GM12878 (cell line): ENCODE data around the gene TSSK3. TPM values are rescaled to one million over a fixed set of nuclear protein-coding genes. Genes with fewer than 3 reads are reported as not detected.
A peak's percentile ranks its signal among the peaks of the same experiment; 100 is the strongest.

Experiments used
- BHLHE40 ChIP-seq, 2 experiments: fragments of 450-650 bp in 1 of 2; IDR thresholded peaks; 2 replicates each; pipeline ENCODE4 v1.6.1; 2011 to 2017; ENCODE audit warnings: low read depth in 2 of 2, borderline replicate concordance in 1 of 2, improper control_type of control experiment in 1 of 2, low read length in 1 of 2, mild to moderate bottlenecking in 1 of 2
- EGR1 ChIP-seq, 2 experiments: IDR thresholded peaks; 1 replicate in 1 of 2; 2 replicates in 1 of 2; pipeline ENCODE4 v1.6.1; 2011 to 2012; ENCODE audit warnings: low read depth in 2 of 2, low read length in 2 of 2, borderline replicate concordance in 1 of 2, mild to moderate bottlenecking in 1 of 2, moderate library complexity in 1 of 2
- FOS ChIP-seq: IDR thresholded peaks from 3 replicates; pipeline ENCODE4 v1.6.1; 2011; ENCODE audit warnings: borderline replicate concordance; ENCODE audit not compliant: insufficient read length; ENCODE audit errors: extremely low read depth
- GATAD2B ChIP-seq: fragments of 450-650 bp; conservative IDR thresholded peaks from 2 replicates; pipeline ENCODE4 v1.6.1; 2017; ENCODE audit warnings: low read depth, mild to moderate bottlenecking, moderate library complexity
- HDGF ChIP-seq: fragments of 450-650 bp; IDR thresholded peaks from 2 replicates; pipeline ENCODE4 v1.6.1; 2016; ENCODE audit warnings: antibody characterized with exemption
- KAT2A ChIP-seq: conservative IDR thresholded peaks from 2 replicates; pipeline ENCODE4 v1.6.1; 2011; ENCODE audit warnings: low read depth, low read length; ENCODE audit not compliant: control insufficient read depth
- LARP7 ChIP-seq: fragments of 450-650 bp; IDR thresholded peaks from 2 replicates; pipeline ENCODE4 v1.6.1; 2017; ENCODE audit warnings: mild to moderate bottlenecking
- MTA3 ChIP-seq: IDR thresholded peaks from 2 replicates; pipeline ENCODE4 v1.6.1; 2012; ENCODE audit warnings: low read length, inconsistent platforms, borderline replicate concordance
- MYB ChIP-seq: fragments of 150-350 bp; IDR thresholded peaks from 2 replicates; pipeline ENCODE4 v1.6.1; 2014; ENCODE audit warnings: mild to moderate bottlenecking, low read depth, low read length, borderline replicate concordance
- NFYA ChIP-seq: IDR thresholded peaks from 2 replicates; pipeline ENCODE4 v1.6.1; 2011; ENCODE audit warnings: low read depth, mild to moderate bottlenecking, low read length, improper control_type of control experiment, borderline replicate concordance
- NRF1 ChIP-seq: conservative IDR thresholded peaks from 2 replicates; pipeline ENCODE4 v1.6.1; 2011; ENCODE audit warnings: mild to moderate bottlenecking, low read depth, low read length, improper control_type of control experiment
- PAX8 ChIP-seq: fragments of 450-650 bp; IDR thresholded peaks from 2 replicates; pipeline ENCODE4 v1.6.1; 2017; ENCODE audit warnings: mild to moderate bottlenecking, moderate library complexity
- RB1 ChIP-seq: fragments of 450-650 bp; formaldehyde crosslinking; IDR thresholded peaks from 2 replicates; pipeline ENCODE4 v1.6.1; 2017; ENCODE audit warnings: mild to moderate bottlenecking, borderline replicate concordance
- RFX5 ChIP-seq: IDR thresholded peaks from 2 replicates; pipeline ENCODE4 v1.6.1; 2011; ENCODE audit warnings: low read depth, low read length, improper control_type of control experiment
- SIX5 ChIP-seq: IDR thresholded peaks from 2 replicates; pipeline ENCODE4 v1.6.1; 2011; ENCODE audit warnings: mild to moderate bottlenecking, low read depth, low read length, moderate library complexity; ENCODE audit not compliant: severe bottlenecking
- STAT1 ChIP-seq: fragments of 450-650 bp; conservative IDR thresholded peaks from 2 replicates; pipeline ENCODE4 v1.6.1; 2014; ENCODE audit warnings: antibody characterized with exemption, mild to moderate bottlenecking
- TCF7 ChIP-seq: IDR thresholded peaks from 2 replicates; pipeline ENCODE4 v1.6.1; 2014; ENCODE audit warnings: antibody characterized with exemption, borderline replicate concordance
- WRNIP1 ChIP-seq: IDR thresholded peaks from 2 replicates; pipeline ENCODE4 v1.6.1; 2011; ENCODE audit warnings: low read depth, low read length, improper control_type of control experiment, borderline replicate concordance
- ZNF207 ChIP-seq: fragments of 450-650 bp; IDR thresholded peaks from 2 replicates; pipeline ENCODE4 v1.6.1; 2014; ENCODE audit warnings: antibody characterized with exemption, mild to moderate bottlenecking, borderline replicate concordance
- ZNF24 ChIP-seq: fragments of 450-650 bp; IDR thresholded peaks from 2 replicates; pipeline ENCODE4 v1.6.1; 2017; ENCODE audit warnings: antibody characterized with exemption, mild to moderate bottlenecking
- polyA plus RNA-seq, 11 experiments: library from polyadenylated mRNA; depleted of rRNA in 4 of 11; unstranded in 6 of 11; stranded (reverse) in 5 of 11; fragments of >200 nt; fragmentation: Nextera tagmentation in 4 of 11; fragmentation: Illumina TruSeq in 1 of 11; extraction: Ambion mirVana in 4 of 11; extraction: Trizol in 1 of 11; gene quantifications; 1 replicate in 1 of 11; 2 replicates in 10 of 11; pipeline versions ENCODE4 v1.2.1 to v1.2.3, GENCODE V29; 2011 to 2016; ENCODE audit warnings: inconsistent platforms in 2 of 11, missing spikeins in 2 of 11, low read depth in 1 of 11
- total RNA-seq, 4 experiments: library from RNA; depleted of rRNA in 3 of 4; stranded (reverse); fragments of >200 nt in 3 of 4; fragmentation: Illumina TruSeq in 1 of 4; extraction: Trizol in 1 of 4; gene quantifications; 2 replicates each; pipeline versions ENCODE4 v1.2.1 to v1.2.3, GENCODE V29; 2013 to 2021
- TF ChIP-seq, protein P1 (sequence below): fragments of 450-650 bp; IDR thresholded peaks from 2 replicates; pipeline ENCODE4 v1.6.1; 2017; ENCODE audit warnings: borderline replicate concordance
- TF ChIP-seq, protein P2 (sequence below): fragments of 450-650 bp; conservative IDR thresholded peaks from 2 replicates; pipeline ENCODE4 v1.6.1; 2017; ENCODE audit warnings: mild to moderate bottlenecking, moderate library complexity
- TF ChIP-seq, protein P3 (sequence below): fragments of 450-650 bp; IDR thresholded peaks from 2 replicates; pipeline ENCODE4 v1.6.1; 2017; ENCODE audit warnings: mild to moderate bottlenecking, low read depth, inconsistent platforms; ENCODE audit not compliant: poor library complexity, severe bottlenecking
- TF ChIP-seq, protein P4 (sequence below): IDR thresholded peaks from 2 replicates; pipeline ENCODE4 v1.6.1; 2011; ENCODE audit warnings: borderline replicate concordance, low read depth, mild to moderate bottlenecking, moderate library complexity, mixed read lengths, low read length; ENCODE audit not compliant: insufficient read depth; ENCODE audit errors: extremely low read length

Gene TSSK3
- total and polyA plus RNA-seq, 10 of the 15 experiments (the other 5 are each of a cell fraction or from before 2014, with no cell fraction given) = 0.42 to 0.82 (median 0.60) TPM

DNA sequence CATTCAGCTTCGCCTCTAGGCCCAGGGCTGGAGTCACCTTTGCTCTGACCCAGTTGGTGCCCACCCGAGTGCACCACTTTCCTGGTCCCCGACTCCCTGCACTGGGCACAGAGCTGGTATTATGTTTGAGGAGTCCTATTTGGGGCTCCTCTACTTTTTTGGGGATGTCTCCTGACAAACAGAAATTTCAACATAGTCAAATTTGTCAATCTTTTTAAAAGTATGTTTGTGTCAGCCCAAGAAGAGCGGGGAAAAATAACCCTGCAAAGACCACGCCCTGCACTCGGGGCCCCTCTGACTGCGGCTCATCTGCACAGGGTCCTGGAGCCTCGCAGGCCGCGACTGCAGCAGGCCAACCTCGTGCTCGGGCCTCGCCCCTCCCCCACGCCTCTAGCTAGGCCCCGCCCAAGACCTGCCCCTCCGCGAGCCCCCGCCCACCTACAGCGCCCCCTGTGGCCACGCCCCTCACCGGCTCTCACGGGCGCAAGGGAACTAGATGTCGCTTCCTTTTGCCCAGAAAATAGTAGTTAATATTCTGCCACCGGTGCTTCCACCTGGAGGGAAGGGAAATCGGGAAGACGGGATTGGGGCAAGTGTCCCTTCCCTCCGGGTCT is 11.4 kb upstream of the TSSK3 start (continued):
- TF ChIP-seq SIX5 = no peak
- TF ChIP-seq, protein P1, sequence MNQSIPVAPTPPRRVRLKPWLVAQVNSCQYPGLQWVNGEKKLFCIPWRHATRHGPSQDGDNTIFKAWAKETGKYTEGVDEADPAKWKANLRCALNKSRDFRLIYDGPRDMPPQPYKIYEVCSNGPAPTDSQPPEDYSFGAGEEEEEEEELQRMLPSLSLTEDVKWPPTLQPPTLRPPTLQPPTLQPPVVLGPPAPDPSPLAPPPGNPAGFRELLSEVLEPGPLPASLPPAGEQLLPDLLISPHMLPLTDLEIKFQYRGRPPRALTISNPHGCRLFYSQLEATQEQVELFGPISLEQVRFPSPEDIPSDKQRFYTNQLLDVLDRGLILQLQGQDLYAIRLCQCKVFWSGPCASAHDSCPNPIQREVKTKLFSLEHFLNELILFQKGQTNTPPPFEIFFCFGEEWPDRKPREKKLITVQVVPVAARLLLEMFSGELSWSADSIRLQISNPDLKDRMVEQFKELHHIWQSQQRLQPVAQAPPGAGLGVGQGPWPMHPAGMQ = no peak
- peak in 1 of 2 experiments; percentile 50; a peak in 2 of 3 replicates for TF ChIP-seq EGR1 (IDR thresholded peaks at IDR 0.05; ENCODE audit: borderline replicate concordance in 1 of 2, low read depth in 2 of 2, low read length in 2 of 2)
- TF ChIP-seq BHLHE40 (IDR thresholded peaks at IDR 0.05; ENCODE audit: borderline replicate concordance in 1 of 2, low read depth in 2 of 2, low read length in 1 of 2) = peak in 1 of 2 experiments; percentile 12; a peak in 2 of 4 replicates
- TF ChIP-seq TCF7 = no peak
- no peak for TF ChIP-seq KAT2A
- TF ChIP-seq FOS = no peak
- no peak for TF ChIP-seq RB1
- TF ChIP-seq PAX8 = no peak
- TF ChIP-seq, protein P2, sequence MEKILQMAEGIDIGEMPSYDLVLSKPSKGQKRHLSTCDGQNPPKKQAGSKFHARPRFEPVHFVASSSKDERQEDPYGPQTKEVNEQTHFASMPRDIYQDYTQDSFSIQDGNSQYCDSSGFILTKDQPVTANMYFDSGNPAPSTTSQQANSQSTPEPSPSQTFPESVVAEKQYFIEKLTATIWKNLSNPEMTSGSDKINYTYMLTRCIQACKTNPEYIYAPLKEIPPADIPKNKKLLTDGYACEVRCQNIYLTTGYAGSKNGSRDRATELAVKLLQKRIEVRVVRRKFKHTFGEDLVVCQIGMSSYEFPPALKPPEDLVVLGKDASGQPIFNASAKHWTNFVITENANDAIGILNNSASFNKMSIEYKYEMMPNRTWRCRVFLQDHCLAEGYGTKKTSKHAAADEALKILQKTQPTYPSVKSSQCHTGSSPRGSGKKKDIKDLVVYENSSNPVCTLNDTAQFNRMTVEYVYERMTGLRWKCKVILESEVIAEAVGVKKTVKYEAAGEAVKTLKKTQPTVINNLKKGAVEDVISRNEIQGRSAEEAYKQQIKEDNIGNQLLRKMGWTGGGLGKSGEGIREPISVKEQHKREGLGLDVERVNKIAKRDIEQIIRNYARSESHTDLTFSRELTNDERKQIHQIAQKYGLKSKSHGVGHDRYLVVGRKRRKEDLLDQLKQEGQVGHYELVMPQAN = no peak
- peak; percentile 81 for TF ChIP-seq HDGF
- TF ChIP-seq MTA3 = no peak
- no peak for TF ChIP-seq NRF1
- TF ChIP-seq NFYA = no peak
- TF ChIP-seq LARP7 = no peak
- no peak for TF ChIP-seq ZNF24
- TF ChIP-seq MYB = no peak
- no peak for TF ChIP-seq ZNF207
- TF ChIP-seq STAT1 = no peak
- TF ChIP-seq GATAD2B = no peak; the same call in 1 of the 2 replicates
- TF ChIP-seq, protein P3, sequence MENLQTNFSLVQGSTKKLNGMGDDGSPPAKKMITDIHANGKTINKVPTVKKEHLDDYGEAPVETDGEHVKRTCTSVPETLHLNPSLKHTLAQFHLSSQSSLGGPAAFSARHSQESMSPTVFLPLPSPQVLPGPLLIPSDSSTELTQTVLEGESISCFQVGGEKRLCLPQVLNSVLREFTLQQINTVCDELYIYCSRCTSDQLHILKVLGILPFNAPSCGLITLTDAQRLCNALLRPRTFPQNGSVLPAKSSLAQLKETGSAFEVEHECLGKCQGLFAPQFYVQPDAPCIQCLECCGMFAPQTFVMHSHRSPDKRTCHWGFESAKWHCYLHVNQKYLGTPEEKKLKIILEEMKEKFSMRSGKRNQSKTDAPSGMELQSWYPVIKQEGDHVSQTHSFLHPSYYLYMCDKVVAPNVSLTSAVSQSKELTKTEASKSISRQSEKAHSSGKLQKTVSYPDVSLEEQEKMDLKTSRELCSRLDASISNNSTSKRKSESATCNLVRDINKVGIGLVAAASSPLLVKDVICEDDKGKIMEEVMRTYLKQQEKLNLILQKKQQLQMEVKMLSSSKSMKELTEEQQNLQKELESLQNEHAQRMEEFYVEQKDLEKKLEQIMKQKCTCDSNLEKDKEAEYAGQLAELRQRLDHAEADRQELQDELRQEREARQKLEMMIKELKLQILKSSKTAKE = no peak
- TF ChIP-seq, protein P4, sequence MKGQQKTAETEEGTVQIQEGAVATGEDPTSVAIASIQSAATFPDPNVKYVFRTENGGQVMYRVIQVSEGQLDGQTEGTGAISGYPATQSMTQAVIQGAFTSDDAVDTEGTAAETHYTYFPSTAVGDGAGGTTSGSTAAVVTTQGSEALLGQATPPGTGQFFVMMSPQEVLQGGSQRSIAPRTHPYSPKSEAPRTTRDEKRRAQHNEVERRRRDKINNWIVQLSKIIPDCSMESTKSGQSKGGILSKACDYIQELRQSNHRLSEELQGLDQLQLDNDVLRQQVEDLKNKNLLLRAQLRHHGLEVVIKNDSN = no peak
- no peak for TF ChIP-seq WRNIP1
- no peak for TF ChIP-seq RFX5
